GM08714 (cell line): Measurements from ENCODE around the gene NRXN3.

Experiments
- H3K4me3 ChIP-seq: fragments of 200-500 bp; sonication (Bioruptor generic); 2 replicates; pipeline ENCODE4 v1.5.1; 2014; ENCODE audit warnings: mild to moderate bottlenecking, low read length, inconsistent platforms
- ZNF274 ChIP-seq: IDR thresholded peaks from 2 replicates; pipeline ENCODE4 v1.6.1; 2012; ENCODE audit warnings: mild to moderate bottlenecking, low read depth, low read length

NRXN3 gene

DNA sequence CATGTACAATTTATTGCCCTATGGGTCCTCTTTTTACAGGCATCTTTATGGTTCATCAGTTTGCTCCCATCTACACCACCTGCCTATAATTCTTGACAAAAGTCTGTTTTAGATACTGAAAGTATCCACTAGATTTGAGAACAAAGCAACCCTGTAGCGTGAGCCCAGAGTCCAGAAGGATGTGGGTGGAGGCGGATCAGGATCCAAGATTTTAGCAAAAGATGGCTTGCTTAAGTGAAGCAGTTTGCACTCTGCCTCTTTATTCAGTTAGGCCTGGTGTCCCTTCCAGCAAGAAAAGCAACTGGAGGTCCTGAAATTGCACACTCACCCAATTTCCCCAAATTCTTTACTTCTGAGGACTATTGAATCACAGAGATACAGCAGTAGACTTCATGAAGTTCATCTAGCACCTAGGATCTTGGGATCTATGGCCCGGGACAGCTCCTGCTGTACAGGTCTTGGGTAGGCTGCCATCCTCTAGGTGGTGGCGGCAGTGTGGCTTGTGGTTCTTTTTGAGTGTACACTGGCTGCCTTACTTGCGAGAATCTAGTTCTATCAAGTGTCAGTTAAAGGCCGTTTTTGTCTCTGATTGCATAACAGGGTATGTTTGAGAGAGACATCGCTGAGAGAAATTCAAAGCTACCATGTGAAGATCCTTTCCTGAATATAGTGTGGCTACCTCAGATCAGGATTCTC is 873.2 kb downstream of the NRXN3 start:
- no peak overlapping the region for H3K4me3 ChIP-seq
- TF ChIP-seq ZNF274, result no peak

- TF ChIP-seq ZNF274, result no peak
- H3K4me3 ChIP-seq, result no peak overlapping the region
Observed at GRCh38 chr14:79044894-79045624, 874.9 kb downstream of the NRXN3 start.

DNA sequence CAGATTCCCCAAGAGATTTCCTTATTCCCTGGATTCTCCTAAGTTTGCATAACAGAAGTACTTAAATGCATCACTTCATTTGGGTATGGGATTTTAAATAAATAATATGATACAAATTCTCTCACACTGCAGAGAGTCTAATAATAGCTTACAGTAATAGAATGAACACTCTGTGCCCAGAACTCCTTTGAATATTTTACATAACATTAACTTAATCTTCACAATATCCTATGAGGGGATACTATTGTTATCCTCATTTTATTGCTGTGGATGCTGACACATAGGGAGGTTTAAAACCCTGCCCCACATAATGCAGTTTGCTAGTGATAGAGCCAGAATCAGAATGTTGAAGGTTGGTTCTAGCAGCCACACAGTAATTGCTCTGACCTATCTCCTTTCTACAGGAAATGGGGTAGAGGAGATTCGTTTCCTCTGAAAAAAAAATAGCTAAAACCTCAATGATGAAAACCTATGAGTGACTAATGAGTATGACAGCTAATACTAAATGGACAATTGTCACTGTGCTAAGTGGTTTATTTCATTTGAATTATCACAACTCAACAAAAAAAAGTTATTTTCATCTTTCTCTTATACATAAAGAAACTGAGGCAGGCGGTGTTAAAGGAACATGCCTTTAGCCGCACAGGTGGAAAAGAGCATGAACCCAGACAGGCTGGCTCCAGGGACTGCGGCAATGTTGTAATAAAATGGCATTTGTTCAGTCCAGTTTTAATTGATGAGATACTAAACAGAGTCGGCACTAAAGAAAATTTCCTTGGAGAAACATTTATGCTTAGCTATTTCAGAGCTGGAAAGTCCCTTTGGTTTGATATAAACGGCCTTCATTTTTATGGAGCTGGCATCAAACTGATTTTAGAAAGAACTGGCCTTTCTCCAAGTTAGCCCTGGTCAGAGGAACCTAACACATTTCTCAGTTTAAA is 880.9 kb downstream of the NRXN3 start:
- no peak for TF ChIP-seq ZNF274
- no peak overlapping the region for H3K4me3 ChIP-seq

GRCh38 chr14:79051742-79052141 is 881.6 kb downstream of the NRXN3 start:
- H3K4me3 ChIP-seq, result no peak overlapping the region
- no peak for TF ChIP-seq ZNF274

GRCh38 chr14:79056879-79057278 is 886.7 kb downstream of the NRXN3 start:
- TF ChIP-seq ZNF274, result no peak
- no peak overlapping the region for H3K4me3 ChIP-seq

- TF ChIP-seq ZNF274, result no peak
- no peak overlapping the region for H3K4me3 ChIP-seq
Observed at GRCh38 chr14:79057333-79057732, 887.2 kb downstream of the NRXN3 start.

- H3K4me3 ChIP-seq, result no peak overlapping the region
- no peak for TF ChIP-seq ZNF274
Observed at GRCh38 chr14:79062226-79062625, 892.1 kb downstream of the NRXN3 start.

GRCh38 chr14:79064214-79064613 is 894.0 kb downstream of the NRXN3 start:
- no peak overlapping the region for H3K4me3 ChIP-seq

DNA sequence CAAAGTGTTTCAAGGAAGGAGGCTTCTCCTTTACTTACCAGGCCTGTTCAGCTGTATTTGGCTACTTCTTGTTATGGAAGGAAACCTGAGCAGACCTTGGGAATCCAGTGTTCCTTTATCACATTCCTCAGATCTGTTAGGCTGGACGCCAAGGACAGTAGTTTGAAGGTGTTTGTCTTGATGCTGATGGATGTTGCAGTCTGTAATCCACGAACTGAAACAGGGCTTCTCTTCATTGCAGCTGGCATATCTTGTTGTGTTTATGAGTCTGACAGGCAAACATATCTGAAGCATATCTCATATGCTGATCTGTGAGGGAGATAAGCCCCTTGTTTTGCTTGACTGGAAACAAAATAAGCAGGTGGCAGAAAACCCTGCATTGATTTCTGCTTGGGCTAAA is 904.3 kb downstream of the NRXN3 start:
- no peak overlapping the region for H3K4me3 ChIP-seq
- TF ChIP-seq ZNF274, result no peak

More at GRCh38 chr14:79064214-79064613, 894.0 kb downstream of the NRXN3 start:
- TF ChIP-seq ZNF274, result no peak

DNA sequence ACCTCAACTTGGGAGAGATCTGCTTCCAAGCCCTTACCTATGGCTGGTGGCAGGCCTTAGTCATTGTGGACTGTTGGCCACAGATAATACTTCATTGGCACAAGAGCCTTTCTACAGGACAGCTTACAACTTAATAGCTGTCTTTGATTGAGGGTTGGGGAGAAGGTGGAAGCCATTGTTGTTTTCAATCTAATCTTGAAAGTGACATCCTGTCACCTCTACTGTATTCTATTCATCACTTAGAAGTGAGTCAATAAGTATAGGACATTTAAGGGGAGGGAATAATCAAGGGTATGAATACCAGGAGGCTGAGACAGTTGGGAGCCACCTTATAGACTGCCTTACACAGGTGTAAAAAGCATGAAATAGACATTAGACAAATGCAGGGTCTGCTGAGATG is 906.3 kb downstream of the NRXN3 start:
- H3K4me3 ChIP-seq, result no peak overlapping the region

DNA sequence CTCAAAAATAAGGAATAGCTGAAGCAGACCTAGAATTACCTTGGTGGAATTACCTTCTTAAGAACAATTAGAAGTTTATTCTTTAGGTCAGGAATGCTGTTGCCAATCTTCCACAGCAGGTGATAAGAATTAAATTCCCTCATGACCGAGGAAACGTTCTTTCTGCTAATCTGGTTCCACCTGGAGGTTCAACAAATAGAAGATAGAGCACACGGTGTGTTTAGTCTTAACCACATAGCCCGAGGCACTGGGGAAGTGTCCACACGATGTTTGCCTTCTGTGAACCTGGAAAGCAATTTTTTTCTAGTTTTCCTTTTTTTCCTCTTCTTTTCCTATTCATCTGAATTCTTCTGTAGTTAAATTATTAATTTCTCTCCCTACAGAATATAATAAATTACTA is 906.9 kb downstream of the NRXN3 start:
- H3K4me3 ChIP-seq, result no peak overlapping the region
- no peak for TF ChIP-seq ZNF274

More for the DNA sequence above, 906.3 kb downstream of the NRXN3 start:
- TF ChIP-seq ZNF274, result no peak

DNA sequence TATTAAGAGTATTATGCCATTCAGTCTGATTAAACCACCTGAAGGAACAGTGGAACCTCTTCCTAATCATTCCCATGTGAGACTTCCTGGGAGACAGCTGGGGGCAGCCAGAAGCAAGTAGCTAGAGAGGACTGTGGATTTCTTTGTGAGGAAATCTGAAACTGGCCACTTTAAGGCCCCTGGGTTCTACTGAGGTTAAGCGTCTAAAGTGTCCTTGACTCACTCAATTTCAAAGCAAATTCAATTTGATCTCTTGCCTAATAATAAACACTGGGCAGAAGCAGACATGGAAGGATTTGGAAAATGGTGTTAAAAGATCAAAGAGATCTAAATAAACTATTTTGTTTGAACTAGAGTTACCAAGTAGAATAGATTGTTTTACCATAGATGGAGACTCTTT is 909.9 kb downstream of the NRXN3 start:
- H3K4me3 ChIP-seq, result no peak overlapping the region
- TF ChIP-seq ZNF274, result no peak

DNA sequence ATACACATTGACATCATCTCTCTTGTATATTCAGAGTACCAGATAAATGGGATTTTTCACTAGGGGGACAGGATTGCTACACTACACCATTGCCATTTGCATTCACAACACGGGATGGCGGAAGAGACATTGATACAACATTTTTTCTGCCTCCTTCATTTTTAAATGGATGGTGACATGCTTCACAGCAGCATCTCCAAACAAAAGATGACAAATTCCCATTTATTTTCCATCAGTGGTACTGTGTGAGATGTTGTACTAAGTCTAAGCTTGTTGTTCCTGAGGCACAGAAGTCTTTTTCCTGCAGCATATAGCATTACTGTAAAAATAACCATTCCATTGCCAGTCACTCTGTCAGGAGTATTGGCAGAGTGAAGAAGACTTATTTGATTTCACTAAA is 912.7 kb downstream of the NRXN3 start:
- no peak overlapping the region for H3K4me3 ChIP-seq
- TF ChIP-seq ZNF274, result no peak

DNA sequence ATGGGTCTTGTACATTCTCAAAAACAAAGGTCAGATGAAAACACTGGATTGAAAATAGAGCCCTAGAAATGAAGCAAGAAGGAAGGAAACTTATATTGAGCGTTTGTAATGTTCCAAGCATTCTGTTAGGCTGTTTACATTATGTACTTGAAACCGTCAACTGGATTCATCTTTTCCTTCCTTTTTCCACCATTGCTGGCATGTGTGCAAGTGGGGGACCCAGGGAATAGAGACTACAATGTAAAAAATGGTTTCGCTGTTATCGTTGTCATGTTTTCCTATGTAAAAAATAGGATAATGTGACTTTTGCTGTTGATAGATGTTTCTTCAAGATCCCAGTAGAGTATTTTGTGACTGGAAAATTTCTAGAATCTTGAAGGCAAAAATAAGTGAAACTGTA is 913.2 kb downstream of the NRXN3 start:
- no peak overlapping the region for H3K4me3 ChIP-seq
- no peak for TF ChIP-seq ZNF274

GRCh38 chr14:79084861-79085260 is 914.7 kb downstream of the NRXN3 start:
- TF ChIP-seq ZNF274, result no peak

More at GRCh38 chr14:79084861-79085260, 914.7 kb downstream of the NRXN3 start:
- H3K4me3 ChIP-seq, result no peak overlapping the region
